HEK293 (cell line): ENCODE measurements around the gene RPS18.

Experiments
- GLI2 ChIP-seq: fragments of 450-650 bp; formaldehyde crosslinking; IDR thresholded peaks from 2 replicates; pipeline ENCODE4; 2017; ENCODE audit warnings: missing biosample characterization, missing genetic modification characterization, low read depth, borderline replicate concordance
- INSM2 ChIP-seq: fragments of 450-650 bp; formaldehyde crosslinking; IDR thresholded peaks from 2 replicates; pipeline ENCODE4 v1.5.1; 2016; ENCODE audit warnings: missing biosample characterization, missing genetic modification characterization
- KLF10 ChIP-seq: fragments of 450-650 bp; IDR thresholded peaks from 2 replicates; pipeline ENCODE4 v1.5.1; 2018; ENCODE audit warnings: missing biosample characterization, mild to moderate bottlenecking, missing genetic modification characterization
- MEIS1 ChIP-seq: sonication (generic); formaldehyde crosslinking; IDR thresholded peaks from 2 replicates; pipeline ENCODE4 v1.8.1; 2022; ENCODE audit warnings: missing genetic modification reagents, mild to moderate bottlenecking, borderline replicate concordance
- PRDM1 ChIP-seq: fragments of 450-650 bp; formaldehyde crosslinking; IDR thresholded peaks from 2 replicates; pipeline ENCODE4; 2016; ENCODE audit warnings: missing biosample characterization, missing genetic modification characterization
- SP3 ChIP-seq: fragments of 450-650 bp; formaldehyde crosslinking; IDR thresholded peaks from 2 replicates; pipeline ENCODE4 v1.5.1; 2016; ENCODE audit warnings: missing biosample characterization, missing genetic modification characterization
- ZBTB11 ChIP-seq: fragments of 450-650 bp; formaldehyde crosslinking; conservative IDR thresholded peaks from 2 replicates; pipeline ENCODE4 v1.5.1; 2016; ENCODE audit warnings: low read depth, missing biosample characterization, missing genetic modification characterization
- ZBTB21 ChIP-seq: fragments of 450-650 bp; formaldehyde crosslinking; IDR thresholded peaks from 2 replicates; pipeline ENCODE4 v1.5.1; 2017; ENCODE audit warnings: missing biosample characterization, missing genetic modification characterization
- ZBTB26 ChIP-seq: fragments of 450-650 bp; formaldehyde crosslinking; optimal IDR thresholded peaks from 2 replicates; pipeline ENCODE3; 2016; ENCODE audit warnings: missing biosample characterization, mild to moderate bottlenecking, missing genetic modification characterization
- ZEB2 ChIP-seq: fragments of 450-650 bp; formaldehyde crosslinking; IDR thresholded peaks from 2 replicates; pipeline ENCODE4 v1.5.1; 2016; ENCODE audit warnings: missing biosample characterization, missing genetic modification characterization
- ZFP37 ChIP-seq: fragments of 450-650 bp; formaldehyde crosslinking; IDR thresholded peaks from 2 replicates; pipeline ENCODE4 v1.5.1; 2016; ENCODE audit warnings: missing biosample characterization, missing genetic modification characterization
- ZFP41 ChIP-seq: fragments of 450-650 bp; formaldehyde crosslinking; IDR thresholded peaks from 2 replicates; pipeline ENCODE4 v1.5.1; 2016; ENCODE audit warnings: missing biosample characterization, missing genetic modification characterization, borderline replicate concordance
- ZNF112 ChIP-seq: fragments of 450-650 bp; formaldehyde crosslinking; IDR thresholded peaks from 2 replicates; pipeline ENCODE4 v1.5.0; 2017; ENCODE audit warnings: missing biosample characterization, missing genetic modification characterization
- ZNF121 ChIP-seq: fragments of 450-650 bp; formaldehyde crosslinking; IDR thresholded peaks from 2 replicates; pipeline ENCODE4 v1.5.1; 2016; ENCODE audit warnings: missing biosample characterization, missing genetic modification characterization
- ZNF133 ChIP-seq: fragments of 450-650 bp; formaldehyde crosslinking; IDR thresholded peaks from 2 replicates; pipeline ENCODE4 v1.5.1; 2016; ENCODE audit warnings: missing biosample characterization, missing genetic modification characterization
- ZNF140 ChIP-seq: fragments of 450-650 bp; formaldehyde crosslinking; IDR thresholded peaks from 2 replicates; pipeline ENCODE4 v1.5.1; 2016; ENCODE audit warnings: missing biosample characterization, missing genetic modification characterization
- ZNF146 ChIP-seq: fragments of 450-650 bp; formaldehyde crosslinking; IDR thresholded peaks from 2 replicates; pipeline ENCODE4 v1.5.1; 2016; ENCODE audit warnings: missing biosample characterization, missing genetic modification characterization
- ZNF155 ChIP-seq: fragments of 450-650 bp; formaldehyde crosslinking; IDR thresholded peaks from 2 replicates; pipeline ENCODE4 v1.5.1; 2016; ENCODE audit warnings: missing biosample characterization, missing genetic modification characterization
- ZNF341 ChIP-seq: fragments of 450-650 bp; formaldehyde crosslinking; IDR thresholded peaks from 2 replicates; pipeline ENCODE4; 2016; ENCODE audit warnings: low read depth, missing biosample characterization, missing genetic modification characterization
- ZNF354C ChIP-seq: fragments of 450-650 bp; formaldehyde crosslinking; IDR thresholded peaks from 2 replicates; pipeline ENCODE4 v1.5.1; 2016; ENCODE audit warnings: missing biosample characterization, missing genetic modification characterization, low read depth, borderline replicate concordance
- ZNF394 ChIP-seq: fragments of 450-650 bp; formaldehyde crosslinking; IDR thresholded peaks from 2 replicates; pipeline ENCODE4 v1.5.1; 2016; ENCODE audit warnings: missing biosample characterization, missing genetic modification characterization, mild to moderate bottlenecking, moderate library complexity, borderline replicate concordance
- ZNF416 ChIP-seq: fragments of 450-650 bp; formaldehyde crosslinking; IDR thresholded peaks from 2 replicates; pipeline ENCODE4 v1.5.1; 2016; ENCODE audit warnings: missing biosample characterization, missing genetic modification characterization
- ZNF426 ChIP-seq: fragments of 450-650 bp; formaldehyde crosslinking; IDR thresholded peaks from 2 replicates; pipeline ENCODE4 v1.5.1; 2017; ENCODE audit warnings: missing biosample characterization, missing genetic modification characterization, mild to moderate bottlenecking, inconsistent platforms, moderate library complexity
- ZNF473 ChIP-seq: fragments of 450-650 bp; formaldehyde crosslinking; IDR thresholded peaks from 2 replicates; pipeline ENCODE4 v1.5.1; 2017; ENCODE audit warnings: missing biosample characterization, missing genetic modification characterization
- ZNF555 ChIP-seq: fragments of 450-650 bp; formaldehyde crosslinking; conservative IDR thresholded peaks from 2 replicates; pipeline ENCODE4 v1.5.1; 2017; ENCODE audit warnings: missing biosample characterization, mild to moderate bottlenecking, missing genetic modification characterization, inconsistent platforms
- ZNF560 ChIP-seq: fragments of 450-650 bp; formaldehyde crosslinking; IDR thresholded peaks from 2 replicates; pipeline ENCODE4 v1.5.1; 2017; ENCODE audit warnings: missing biosample characterization, missing genetic modification characterization, borderline replicate concordance
- ZNF571 ChIP-seq: fragments of 450-650 bp; formaldehyde crosslinking; IDR thresholded peaks from 2 replicates; pipeline ENCODE4 v1.5.0; 2017; ENCODE audit warnings: missing biosample characterization, missing genetic modification characterization
- ZNF596 ChIP-seq: fragments of 450-650 bp; IDR thresholded peaks from 2 replicates; pipeline ENCODE4 v1.5.0; 2018; ENCODE audit warnings: missing biosample characterization, mild to moderate bottlenecking, missing genetic modification characterization, moderate library complexity
- ZNF600 ChIP-seq: fragments of 450-650 bp; formaldehyde crosslinking; IDR thresholded peaks from 2 replicates; pipeline ENCODE4 v1.5.1; 2016; ENCODE audit warnings: missing biosample characterization, missing genetic modification characterization
- ZNF623 ChIP-seq: fragments of 450-650 bp; formaldehyde crosslinking; IDR thresholded peaks from 2 replicates; pipeline ENCODE4 v1.5.1; 2016; ENCODE audit warnings: missing biosample characterization, missing genetic modification characterization
- ZNF654 ChIP-seq: fragments of 450-650 bp; formaldehyde crosslinking; IDR thresholded peaks from 2 replicates; pipeline ENCODE4 v1.5.1; 2016; ENCODE audit warnings: low read depth, missing biosample characterization, missing genetic modification characterization
- ZNF664 ChIP-seq: fragments of 450-650 bp; formaldehyde crosslinking; IDR thresholded peaks from 2 replicates; pipeline ENCODE4 v1.5.1; 2016; ENCODE audit warnings: missing biosample characterization, missing genetic modification characterization
- ZNF792 ChIP-seq: fragments of 450-650 bp; formaldehyde crosslinking; IDR thresholded peaks from 2 replicates; pipeline ENCODE4 v1.5.1; 2016; ENCODE audit warnings: missing biosample characterization, missing genetic modification characterization
- ZNF843 ChIP-seq: fragments of 450-650 bp; formaldehyde crosslinking; IDR thresholded peaks from 2 replicates; pipeline ENCODE4 v1.5.1; 2016; ENCODE audit warnings: missing biosample characterization, missing genetic modification characterization
- TF ChIP-seq, protein P1 (sequence below): fragments of 450-650 bp; formaldehyde crosslinking; IDR thresholded peaks from 2 replicates; pipeline ENCODE4; 2016; ENCODE audit warnings: missing biosample characterization, missing genetic modification characterization

Gene RPS18

GRCh38 chr6:33299237-33299944 lies 27.5 kb downstream of the RPS18 start (continued):
- no peak for TF ChIP-seq ZNF792 (tag by site-specific recombination)
- TF ChIP-seq ZNF354C (tag by site-specific recombination), result no peak
- TF ChIP-seq ZNF341 (tag by site-specific recombination), result no peak
- TF ChIP-seq ZNF473, result no peak
- TF ChIP-seq ZFP41, result no peak
- TF ChIP-seq ZNF664 (tag by site-specific recombination), result no peak
- TF ChIP-seq ZNF555, result no peak
- TF ChIP-seq ZNF623 (tag by site-specific recombination), result peak; percentile 28; the same call in 1 of the 2 replicates
- no peak; the same call in 1 of the 2 replicates for TF ChIP-seq ZNF146 (tag by site-specific recombination)
- peak; percentile 37; the same call in 1 of the 2 replicates for TF ChIP-seq ZNF596
- peak; percentile 95 for TF ChIP-seq ZNF600 (tag by site-specific recombination)
- TF ChIP-seq ZNF843, result 0 out of 2 replicates have a peak, but pooled peaks have one; percentile 36
- TF ChIP-seq ZFP37, result peak; percentile 54
- peak; percentile 93 for TF ChIP-seq ZEB2 (tag by site-specific recombination)
- no peak for TF ChIP-seq ZNF140 (tag by site-specific recombination)
- no peak for TF ChIP-seq PRDM1
- TF ChIP-seq, protein P1, sequence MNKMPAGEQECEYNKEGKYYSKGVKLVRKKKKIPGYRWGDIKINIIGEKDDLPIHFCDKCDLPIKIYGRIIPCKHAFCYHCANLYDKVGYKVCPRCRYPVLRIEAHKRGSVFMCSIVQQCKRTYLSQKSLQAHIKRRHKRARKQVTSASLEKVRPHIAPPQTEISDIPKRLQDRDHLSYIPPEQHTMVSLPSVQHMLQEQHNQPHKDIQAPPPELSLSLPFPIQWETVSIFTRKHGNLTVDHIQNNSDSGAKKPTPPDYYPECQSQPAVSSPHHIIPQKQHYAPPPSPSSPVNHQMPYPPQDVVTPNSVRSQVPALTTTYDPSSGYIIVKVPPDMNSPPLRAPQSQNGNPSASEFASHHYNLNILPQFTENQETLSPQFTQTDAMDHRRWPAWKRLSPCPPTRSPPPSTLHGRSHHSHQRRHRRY (tag by site-specific recombination), result no peak
- TF ChIP-seq ZNF416 (tag by site-specific recombination), result no peak
- TF ChIP-seq GLI2, result no peak
- TF ChIP-seq ZNF121 (tag by site-specific recombination), result no peak
- TF ChIP-seq ZNF571 (tag by site-specific recombination), result no peak
- peak; percentile 95 for TF ChIP-seq SP3 (tag by site-specific recombination)
- TF ChIP-seq KLF10 (tag by site-specific recombination), result peak; percentile 95
- TF ChIP-seq ZNF112, result no peak
- TF ChIP-seq ZNF560 (tag by site-specific recombination), result no peak
- peak; percentile 35 for TF ChIP-seq ZBTB26 (tag by site-specific recombination)
- TF ChIP-seq ZBTB21, result peak; percentile 9; the same call in 1 of the 2 replicates
- TF ChIP-seq ZBTB11 (tag by site-specific recombination), result peak; percentile 86
- TF ChIP-seq INSM2 (tag by site-specific recombination), result peak; percentile 39; the same call in 1 of the 2 replicates
- TF ChIP-seq ZNF133 (tag by site-specific recombination), result no peak
- TF ChIP-seq ZNF654 (tag by site-specific recombination), result peak; percentile 58
- no peak for TF ChIP-seq MEIS1 (CRISPR knock-in tag)
- TF ChIP-seq ZNF426 (tag by site-specific recombination), result no peak
- no peak for TF ChIP-seq ZNF155 (tag by site-specific recombination)
- TF ChIP-seq ZNF394 (tag by site-specific recombination), result peak; percentile 88; the same call in 1 of the 2 replicates
